DOHH2 (cell line): ENCODE measurements around the gene LIN37.

Experiments
- EZH2phosphoT487 ChIP-seq: fragments of 200-600 bp; sonication (generic); IDR thresholded peaks from 2 replicates; pipeline ENCODE4 v1.6.1; 2017; ENCODE audit warnings: borderline replicate concordance, mild to moderate bottlenecking, antibody characterized with exemption, low read length, moderate library complexity, mixed read lengths
- TF ChIP-seq, protein P1 (sequence below): fragments of 200-600 bp; sonication (generic); IDR thresholded peaks from one replicate; pipeline ENCODE4 v1.5.1; 2014; ENCODE audit warnings: antibody characterized with exemption, mild to moderate bottlenecking, low read depth, low read length; ENCODE audit not compliant: poor library complexity, severe bottlenecking

DNA sequence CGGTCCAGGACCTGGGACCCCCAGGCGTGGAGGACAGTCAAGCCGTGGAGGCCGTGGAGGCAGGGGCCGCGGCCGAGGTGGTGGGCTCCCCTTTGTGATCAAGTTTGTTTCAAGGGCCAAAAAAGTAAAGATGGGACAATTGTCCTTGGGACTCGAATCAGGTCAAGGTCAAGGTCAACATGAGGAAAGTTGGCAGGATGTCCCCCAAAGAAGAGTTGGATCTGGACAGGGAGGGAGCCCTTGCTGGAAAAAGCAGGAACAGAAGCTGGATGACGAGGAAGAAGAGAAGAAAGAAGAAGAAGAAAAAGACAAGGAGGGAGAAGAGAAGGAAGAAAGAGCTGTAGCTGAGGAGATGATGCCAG is 28.2 kb upstream of the LIN37 start:
- no peak for TF ChIP-seq EZH2phosphoT487
- TF ChIP-seq, protein P1, sequence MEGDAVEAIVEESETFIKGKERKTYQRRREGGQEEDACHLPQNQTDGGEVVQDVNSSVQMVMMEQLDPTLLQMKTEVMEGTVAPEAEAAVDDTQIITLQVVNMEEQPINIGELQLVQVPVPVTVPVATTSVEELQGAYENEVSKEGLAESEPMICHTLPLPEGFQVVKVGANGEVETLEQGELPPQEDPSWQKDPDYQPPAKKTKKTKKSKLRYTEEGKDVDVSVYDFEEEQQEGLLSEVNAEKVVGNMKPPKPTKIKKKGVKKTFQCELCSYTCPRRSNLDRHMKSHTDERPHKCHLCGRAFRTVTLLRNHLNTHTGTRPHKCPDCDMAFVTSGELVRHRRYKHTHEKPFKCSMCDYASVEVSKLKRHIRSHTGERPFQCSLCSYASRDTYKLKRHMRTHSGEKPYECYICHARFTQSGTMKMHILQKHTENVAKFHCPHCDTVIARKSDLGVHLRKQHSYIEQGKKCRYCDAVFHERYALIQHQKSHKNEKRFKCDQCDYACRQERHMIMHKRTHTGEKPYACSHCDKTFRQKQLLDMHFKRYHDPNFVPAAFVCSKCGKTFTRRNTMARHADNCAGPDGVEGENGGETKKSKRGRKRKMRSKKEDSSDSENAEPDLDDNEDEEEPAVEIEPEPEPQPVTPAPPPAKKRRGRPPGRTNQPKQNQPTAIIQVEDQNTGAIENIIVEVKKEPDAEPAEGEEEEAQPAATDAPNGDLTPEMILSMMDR, result no peak
